IPS-18c (cell line): ENCODE results near the gene ABCC1.
"Not testable (repeated sequence)": the region's sequence is repeated elsewhere in the genome, so short reads cannot be mapped to it uniquely, and the experiment has no call there.

Source experiments
- H3K4me3 ChIP-seq: 2 replicates; pipeline ENCODE4 v1.7.0; 2013; ENCODE audit warnings: low read depth, mild to moderate bottlenecking, low read length, moderate library complexity; ENCODE audit not compliant: insufficient read depth
- H3K9me3 ChIP-seq: one replicate; pipeline ENCODE4 v1.6.1; 2013; ENCODE audit warnings: mild to moderate bottlenecking, low read length, moderate library complexity; ENCODE audit not compliant: control insufficient read depth, insufficient read depth

The ABCC1 gene

GRCh38 chr16:15976929-15977637 lies 27.7 kb downstream of the ABCC1 start:
- Histone ChIP-seq H3K9me3 (peaks cover 16% of the 10 kb centered on the region), H3K4me3 (no peak overlapping the region)

DNA sequence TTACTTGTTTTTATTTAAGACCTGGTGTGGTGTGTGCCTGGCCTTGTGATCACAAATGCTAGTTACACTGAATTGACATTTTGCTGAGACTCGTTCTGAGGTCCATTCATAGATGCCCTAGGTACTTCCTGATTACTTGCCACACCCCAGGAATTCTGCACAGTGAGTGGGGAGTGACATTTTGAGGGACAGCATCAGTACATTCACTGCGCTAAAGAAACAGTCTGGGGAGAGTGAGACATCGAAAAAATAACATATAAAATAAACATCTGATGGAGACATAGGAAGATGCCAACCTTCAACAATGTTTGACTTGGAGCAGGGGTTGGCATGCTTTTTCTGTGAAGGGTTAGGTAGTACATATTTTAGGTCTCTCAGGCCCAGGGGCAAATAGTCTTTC lies 30.4 kb downstream of the ABCC1 start:
- Histone ChIP-seq H3K9me3 (peaks cover 19% of the 10 kb centered on the region), H3K4me3 (no peak overlapping the region)

GRCh38 chr16:15980329-15980728 lies 30.9 kb downstream of the ABCC1 start:
- H3K4me3 ChIP-seq = no peak overlapping the region
- peaks cover 19% of the 10 kb centered on the region for H3K9me3 ChIP-seq

DNA sequence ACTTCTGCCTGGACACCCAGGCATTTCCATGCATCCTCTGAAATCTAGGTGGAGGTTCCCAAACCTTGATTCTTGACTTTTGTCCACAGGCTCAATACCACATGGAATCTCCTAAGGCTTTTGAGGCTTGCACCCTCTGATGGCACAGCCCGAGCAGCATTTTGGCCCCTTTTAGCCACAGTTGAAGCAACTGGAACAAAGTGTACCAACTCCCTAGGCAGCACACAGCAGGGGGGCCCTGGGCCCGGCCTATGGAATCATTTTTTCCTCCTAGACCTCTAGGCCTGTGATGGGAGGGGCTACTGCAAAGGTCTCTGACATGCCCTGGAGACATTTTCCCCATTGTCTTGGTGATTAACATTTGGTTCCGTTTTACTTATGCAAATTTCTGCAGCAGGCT lies 32.0 kb downstream of the ABCC1 start:
- Histone ChIP-seq H3K9me3 (peaks cover 19% of the 10 kb centered on the region), H3K4me3 (no peak overlapping the region; the same call in 1 of the 2 replicates)

DNA sequence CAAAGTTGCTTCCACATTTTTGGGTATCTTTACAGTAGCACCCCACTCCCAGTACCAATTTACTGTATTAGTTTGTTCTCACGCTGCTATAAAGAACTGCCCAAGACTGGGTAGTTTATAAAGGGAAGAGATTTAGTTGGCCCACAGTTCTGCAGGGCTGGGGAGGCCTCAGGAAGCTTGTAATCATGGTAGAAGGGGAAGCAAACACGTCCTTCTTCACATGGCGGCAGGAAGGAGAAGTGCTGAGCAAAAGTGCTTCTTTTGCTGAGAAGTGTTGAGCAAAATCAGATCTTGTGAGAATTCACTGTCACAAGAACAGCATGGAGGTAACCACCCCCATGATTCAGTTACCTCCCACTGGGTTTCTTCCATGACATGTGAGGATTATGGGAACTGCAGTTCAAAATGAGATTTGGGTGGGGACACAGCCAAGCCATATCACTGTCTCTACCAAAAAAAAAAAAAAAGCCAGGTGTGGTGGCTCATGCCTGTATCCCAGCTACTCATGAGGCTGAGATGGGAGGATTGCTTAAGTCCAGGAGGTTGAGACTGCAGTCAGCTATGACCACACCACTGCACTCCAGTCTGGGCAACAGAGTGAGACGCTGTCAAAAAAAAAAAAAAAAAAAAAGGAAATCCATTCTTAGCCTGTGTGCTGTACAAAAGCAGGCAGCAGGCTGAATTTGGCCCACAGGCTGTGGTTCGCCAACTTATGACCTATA lies 32.9 kb downstream of the ABCC1 start:
- H3K4me3 ChIP-seq = not testable (repeated sequence)
- peaks cover 19% of the 10 kb centered on the region for H3K9me3 ChIP-seq

DNA sequence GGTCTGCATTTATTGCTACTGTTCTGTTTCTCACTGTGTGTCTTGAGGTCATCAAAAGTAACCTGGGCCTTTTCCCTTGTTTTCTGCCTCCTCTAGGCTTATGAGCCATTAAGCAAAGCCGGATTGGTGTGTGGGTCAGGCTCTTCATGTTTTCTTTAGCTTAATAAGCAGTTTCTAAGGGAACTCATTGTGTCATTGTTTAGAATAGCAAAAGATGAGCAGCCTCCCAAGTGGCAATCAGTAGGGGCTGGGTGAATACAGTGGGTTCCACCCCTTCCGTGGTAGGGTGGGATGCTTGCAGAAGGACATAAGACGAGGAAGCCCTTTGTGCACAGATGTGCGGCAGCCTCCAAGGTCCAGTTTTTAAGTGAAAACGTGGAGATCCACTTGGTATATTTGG lies 34.5 kb downstream of the ABCC1 start:
- H3K4me3 ChIP-seq = no peak overlapping the region
- peaks cover 19% of the 10 kb centered on the region for H3K9me3 ChIP-seq

GRCh38 chr16:15985144-15985543 lies 35.7 kb downstream of the ABCC1 start:
- Histone ChIP-seq H3K9me3 (peaks cover 19% of the 10 kb centered on the region), H3K4me3 (no peak overlapping the region)

DNA sequence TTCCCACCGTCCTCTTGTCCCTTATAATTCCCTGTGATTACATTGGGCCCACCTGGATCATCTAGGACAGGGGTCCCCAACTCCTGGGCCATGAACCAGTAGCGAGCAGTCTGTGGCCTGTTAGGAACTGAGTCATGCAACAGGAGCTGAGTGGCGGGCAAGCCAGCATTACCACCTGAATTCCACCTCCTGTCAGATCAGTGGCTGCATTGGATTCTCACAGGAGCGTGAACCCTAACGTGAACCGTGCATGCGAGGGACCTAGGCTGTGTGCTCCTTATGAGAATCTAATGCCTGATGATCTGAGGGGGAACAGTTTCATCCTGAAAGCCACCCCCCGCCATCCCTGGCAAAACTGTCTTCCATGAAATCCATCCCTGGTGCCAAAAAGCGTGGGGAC lies 36.8 kb downstream of the ABCC1 start:
- no peak overlapping the region for H3K4me3 ChIP-seq
- H3K9me3 ChIP-seq = peaks cover 11% of the 10 kb centered on the region

DNA sequence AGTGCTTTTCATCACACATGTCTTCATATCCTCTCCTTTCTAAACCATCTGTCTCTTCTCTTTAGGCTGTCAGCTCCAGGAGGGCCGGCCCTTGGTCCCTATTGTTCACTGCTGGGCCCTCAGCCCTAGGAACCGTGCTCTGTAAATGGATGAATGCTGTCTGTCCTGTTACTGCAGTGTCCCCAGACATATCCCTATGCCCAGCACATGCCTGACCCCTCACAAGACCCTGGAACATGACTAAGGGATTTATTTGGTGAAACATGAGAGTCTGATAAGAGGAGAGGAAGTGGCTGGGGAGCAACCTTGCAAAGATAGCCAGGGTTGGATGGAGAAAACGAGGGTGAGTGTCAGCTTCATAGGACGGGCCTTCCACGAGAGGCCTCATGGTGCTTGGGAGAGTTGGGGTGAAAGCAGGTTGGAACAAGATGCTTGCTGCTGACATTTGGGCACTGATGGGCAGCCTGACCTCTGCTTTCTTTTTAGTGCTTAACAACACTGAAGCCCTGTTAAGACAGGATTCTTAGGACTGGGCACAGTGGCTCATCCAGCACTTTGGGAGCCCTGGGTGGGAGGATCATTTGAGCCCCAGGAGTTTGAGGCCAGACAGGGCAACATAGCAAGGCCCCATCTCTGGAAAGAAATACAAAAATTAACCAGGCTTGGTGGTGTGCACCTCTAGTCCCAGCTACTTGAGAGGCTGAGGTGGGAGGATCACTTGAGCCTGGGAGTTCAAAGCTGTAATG lies 39.0 kb downstream of the ABCC1 start:
- Histone ChIP-seq H3K9me3 (no peaks in the 10 kb centered on the region), H3K4me3 (no peak overlapping the region)

DNA sequence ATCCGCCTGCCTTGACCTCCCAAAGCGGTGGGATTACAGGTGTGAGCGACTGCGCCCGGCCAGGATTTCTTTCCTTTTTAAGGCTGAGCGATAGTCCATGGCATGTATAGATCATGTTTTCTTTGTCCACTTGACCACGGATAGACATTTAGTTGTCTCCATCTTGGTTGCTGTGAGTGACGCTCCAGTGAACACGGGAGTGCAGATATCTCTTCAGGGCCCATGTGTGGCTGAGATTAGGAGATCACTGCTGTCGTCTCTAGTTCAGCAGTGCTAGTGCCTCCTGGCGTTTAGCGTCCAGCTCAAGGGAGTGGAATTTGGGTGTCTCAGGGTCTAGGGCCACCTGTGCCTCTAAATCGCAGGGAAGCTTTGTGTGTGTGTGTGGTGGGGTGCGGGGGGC lies 41.5 kb downstream of the ABCC1 start:
- no peaks in the 10 kb centered on the region for H3K9me3 ChIP-seq
- no peak overlapping the region for H3K4me3 ChIP-seq

DNA sequence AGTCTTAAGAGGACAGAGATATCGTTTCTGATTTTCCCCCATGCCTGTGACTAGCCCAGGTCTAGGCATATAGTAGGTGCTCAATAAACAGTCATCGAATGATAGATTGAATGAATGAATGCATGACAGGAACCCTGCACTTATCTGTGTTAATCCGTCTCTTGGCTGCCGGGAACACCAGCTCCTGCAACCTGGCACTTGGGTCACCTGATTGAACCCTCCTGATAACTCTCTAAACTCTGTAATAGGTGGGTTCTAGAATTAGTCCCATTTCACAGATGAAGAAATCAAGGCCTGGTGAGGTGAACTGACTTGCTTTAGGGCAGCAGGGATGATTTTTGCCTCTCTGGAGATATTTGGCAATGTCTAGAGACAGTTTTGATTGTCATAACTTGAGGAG lies 43.7 kb downstream of the ABCC1 start:
- H3K9me3 ChIP-seq = no peaks in the 10 kb centered on the region
- no peak overlapping the region for H3K4me3 ChIP-seq

GRCh38 chr16:15993541-15993940 lies 44.1 kb downstream of the ABCC1 start:
- H3K9me3 ChIP-seq = no peaks in the 10 kb centered on the region

GRCh38 chr16:15993946-15994665 lies 44.7 kb downstream of the ABCC1 start:
- no peak overlapping the region for H3K4me3 ChIP-seq
- no peaks in the 10 kb centered on the region for H3K9me3 ChIP-seq

More at GRCh38 chr16:15993541-15993940, 44.1 kb downstream of the ABCC1 start:
- H3K4me3 ChIP-seq = no peak overlapping the region

- H3K9me3 ChIP-seq = no peaks in the 10 kb centered on the region
Measured at GRCh38 chr16:15996432-15997109, 47.2 kb downstream of the ABCC1 start.

DNA sequence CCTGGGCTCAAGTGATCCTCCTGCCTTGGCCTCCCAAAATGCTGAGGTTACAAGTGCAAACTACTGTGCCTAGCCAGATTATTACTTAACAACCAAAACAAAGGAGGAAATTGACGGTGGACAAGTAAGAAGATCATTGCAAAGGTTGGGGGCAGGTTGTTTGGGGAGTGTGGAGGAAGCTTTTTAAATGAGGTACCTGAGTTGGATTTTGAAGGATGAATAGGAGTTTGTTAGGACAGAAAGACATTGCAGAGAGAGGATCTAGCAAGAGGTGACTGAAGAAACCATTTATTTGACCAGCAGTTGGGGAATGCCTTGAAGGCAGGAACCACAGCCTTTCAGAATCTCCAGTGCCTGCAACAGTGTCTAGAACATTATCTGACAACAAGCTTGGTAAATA lies 51.3 kb downstream of the ABCC1 start:
- H3K4me3 ChIP-seq = no peak overlapping the region
- H3K9me3 ChIP-seq = no peaks in the 10 kb centered on the region

More at GRCh38 chr16:15996432-15997109, 47.2 kb downstream of the ABCC1 start:
- H3K4me3 ChIP-seq = no peak overlapping the region

DNA sequence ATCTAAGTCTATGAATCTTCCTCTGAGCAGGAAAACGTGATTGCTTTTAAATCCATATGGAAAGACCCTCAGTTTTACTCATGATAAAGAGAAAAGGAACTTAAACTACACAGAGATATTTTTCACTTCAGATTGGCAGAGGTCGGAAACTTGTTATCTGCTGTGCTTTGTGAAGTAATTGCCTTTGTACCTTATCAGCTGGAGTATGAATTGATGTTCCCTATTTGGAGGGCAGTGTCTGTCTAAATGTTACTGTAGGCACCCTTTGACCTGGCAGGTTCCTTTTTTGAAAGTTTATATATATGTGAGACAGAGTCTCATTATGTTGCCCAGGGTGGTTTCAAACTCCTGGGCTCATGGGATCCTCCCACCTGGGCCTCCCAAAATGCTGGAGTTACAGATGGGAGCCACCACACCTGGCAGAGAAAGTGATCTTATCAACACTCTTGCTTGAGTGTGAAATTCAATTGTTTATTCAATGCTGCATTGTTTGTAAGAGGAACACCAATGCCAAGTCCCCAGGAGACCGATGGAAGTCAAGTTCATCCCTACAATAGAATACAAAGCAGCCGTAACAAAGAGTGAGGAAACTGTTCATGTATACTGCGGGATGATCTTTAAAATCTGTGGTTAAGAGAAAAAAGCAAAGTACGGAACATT lies 52.3 kb downstream of the ABCC1 start:
- no peak overlapping the region for H3K4me3 ChIP-seq
- H3K9me3 ChIP-seq = no peaks in the 10 kb centered on the region
